OCI-LY7 (cell line): ENCODE measurements around the gene JOSD1.

Experiments used
- EZH2phosphoT487 ChIP-seq: fragments of 200-600 bp; sonication (generic); IDR thresholded peaks from 2 replicates; pipeline ENCODE4 v1.6.1; 2018; ENCODE audit warnings: low read depth, borderline replicate concordance, mild to moderate bottlenecking, mixed run types, antibody characterized with exemption, low read length, moderate library complexity, mixed read lengths
- TF ChIP-seq, protein P1 (sequence below): fragments of 200-600 bp; sonication (generic); conservative IDR thresholded peaks from 2 replicates; pipeline ENCODE4 v1.5.1; 2014; ENCODE audit warnings: mild to moderate bottlenecking, antibody characterized with exemption, low read length, moderate library complexity, mixed read lengths

DNA sequence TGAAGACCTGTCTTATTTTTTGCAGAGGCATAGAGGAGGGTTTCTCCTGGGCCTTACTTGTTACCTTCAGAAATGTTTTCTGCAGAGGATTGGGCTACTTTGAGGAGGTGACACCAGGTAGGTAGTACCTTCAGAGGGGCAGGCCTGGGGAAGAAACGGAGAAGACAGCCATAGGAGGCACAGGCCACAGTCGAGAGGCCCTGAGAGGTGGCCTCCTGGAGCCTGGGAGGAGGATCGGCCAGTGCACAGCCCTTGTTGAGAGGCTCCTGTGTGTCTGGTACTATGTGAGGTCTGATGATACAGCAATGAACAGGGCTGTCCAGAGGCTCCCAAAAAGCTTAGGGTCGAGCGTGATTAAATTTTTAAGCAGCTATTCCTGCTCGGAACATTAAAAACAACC, 16.5 kb upstream of the JOSD1 start:
- TF ChIP-seq, protein P1, sequence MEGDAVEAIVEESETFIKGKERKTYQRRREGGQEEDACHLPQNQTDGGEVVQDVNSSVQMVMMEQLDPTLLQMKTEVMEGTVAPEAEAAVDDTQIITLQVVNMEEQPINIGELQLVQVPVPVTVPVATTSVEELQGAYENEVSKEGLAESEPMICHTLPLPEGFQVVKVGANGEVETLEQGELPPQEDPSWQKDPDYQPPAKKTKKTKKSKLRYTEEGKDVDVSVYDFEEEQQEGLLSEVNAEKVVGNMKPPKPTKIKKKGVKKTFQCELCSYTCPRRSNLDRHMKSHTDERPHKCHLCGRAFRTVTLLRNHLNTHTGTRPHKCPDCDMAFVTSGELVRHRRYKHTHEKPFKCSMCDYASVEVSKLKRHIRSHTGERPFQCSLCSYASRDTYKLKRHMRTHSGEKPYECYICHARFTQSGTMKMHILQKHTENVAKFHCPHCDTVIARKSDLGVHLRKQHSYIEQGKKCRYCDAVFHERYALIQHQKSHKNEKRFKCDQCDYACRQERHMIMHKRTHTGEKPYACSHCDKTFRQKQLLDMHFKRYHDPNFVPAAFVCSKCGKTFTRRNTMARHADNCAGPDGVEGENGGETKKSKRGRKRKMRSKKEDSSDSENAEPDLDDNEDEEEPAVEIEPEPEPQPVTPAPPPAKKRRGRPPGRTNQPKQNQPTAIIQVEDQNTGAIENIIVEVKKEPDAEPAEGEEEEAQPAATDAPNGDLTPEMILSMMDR: no peak
- no peak for TF ChIP-seq EZH2phosphoT487
